ENCODE data around the gene CCT5. TPM values are rescaled to one million over a fixed set of nuclear protein-coding genes. Genes with fewer than 3 reads are reported as not detected.

The CCT5 gene
- total RNA-seq, 4 donors from 2014 or later = 100 to 165 (median 142) TPM

DNA sequence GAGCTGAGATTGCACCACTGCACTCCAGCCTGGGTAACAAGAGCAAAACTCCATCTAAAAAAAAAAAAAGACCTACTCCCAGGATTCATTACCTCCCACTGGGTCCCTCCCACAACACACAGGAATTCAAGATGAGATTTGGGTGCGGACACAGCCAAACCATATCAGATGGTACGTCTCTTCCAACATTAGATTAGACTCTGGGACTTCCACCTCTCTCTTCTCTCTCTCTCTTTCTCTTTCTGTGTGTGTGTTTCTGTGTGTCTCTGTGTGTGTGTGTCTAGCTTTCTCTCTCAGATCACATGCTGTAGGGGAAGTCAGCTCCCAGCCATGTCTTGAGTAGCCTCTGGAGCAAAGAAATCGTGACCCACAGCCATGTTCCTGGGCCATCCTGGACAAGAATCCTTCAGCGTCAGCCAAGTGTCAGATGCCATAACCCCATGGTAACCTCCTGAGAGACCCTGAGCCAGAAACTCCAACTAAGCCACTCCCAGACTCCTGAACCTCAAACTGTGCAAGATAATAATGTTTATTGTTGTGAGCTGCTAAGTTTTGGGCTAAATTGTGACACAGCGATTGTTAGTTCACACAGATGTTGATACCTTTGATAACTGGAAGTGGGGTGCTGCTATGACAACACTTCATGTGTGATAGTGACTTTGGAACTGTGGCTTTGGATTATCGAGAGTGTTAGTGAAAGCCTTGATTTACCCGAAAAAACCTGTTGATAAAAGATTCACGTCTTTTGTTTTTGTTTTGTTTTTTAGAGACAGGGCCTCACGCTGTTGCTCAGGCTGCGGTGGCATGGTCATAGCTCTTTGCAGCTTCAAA lies 61.7 kb downstream of the CCT5 start:
- no peak for DNase-seq (ENCODE audit: extremely low spot score)
- no peak overlapping the region for H3K27ac ChIP-seq (replicated peaks in 1 of 4)
- no peaks in the 10 kb centered on the region for H3K36me3 ChIP-seq
- H3K4me1 ChIP-seq = peaks cover under 1 to 15% (median 6%) of the 10 kb centered on the region in 4 donors
- no peaks in the 10 kb centered on the region for H3K9me3 ChIP-seq
- intact Hi-C loops (cut with DNase I) = no loop called here
- H3K4me3 ChIP-seq = no peak overlapping the region
- H3K27me3 ChIP-seq = no peaks in the 10 kb centered on the region
- 86% methylated on average over 10 of the region's 10 CpGs for WGBS
- TF ChIP-seq POLR2AphosphoS5 (IDR thresholded peaks at IDR 0.05) (no peak), EP300 (IDR thresholded peaks at IDR 0.05) (no peak), POLR2A (IDR thresholded peaks at IDR 0.05; ENCODE audit: low read depth) (no peak)
- TF ChIP-seq, protein P1, sequence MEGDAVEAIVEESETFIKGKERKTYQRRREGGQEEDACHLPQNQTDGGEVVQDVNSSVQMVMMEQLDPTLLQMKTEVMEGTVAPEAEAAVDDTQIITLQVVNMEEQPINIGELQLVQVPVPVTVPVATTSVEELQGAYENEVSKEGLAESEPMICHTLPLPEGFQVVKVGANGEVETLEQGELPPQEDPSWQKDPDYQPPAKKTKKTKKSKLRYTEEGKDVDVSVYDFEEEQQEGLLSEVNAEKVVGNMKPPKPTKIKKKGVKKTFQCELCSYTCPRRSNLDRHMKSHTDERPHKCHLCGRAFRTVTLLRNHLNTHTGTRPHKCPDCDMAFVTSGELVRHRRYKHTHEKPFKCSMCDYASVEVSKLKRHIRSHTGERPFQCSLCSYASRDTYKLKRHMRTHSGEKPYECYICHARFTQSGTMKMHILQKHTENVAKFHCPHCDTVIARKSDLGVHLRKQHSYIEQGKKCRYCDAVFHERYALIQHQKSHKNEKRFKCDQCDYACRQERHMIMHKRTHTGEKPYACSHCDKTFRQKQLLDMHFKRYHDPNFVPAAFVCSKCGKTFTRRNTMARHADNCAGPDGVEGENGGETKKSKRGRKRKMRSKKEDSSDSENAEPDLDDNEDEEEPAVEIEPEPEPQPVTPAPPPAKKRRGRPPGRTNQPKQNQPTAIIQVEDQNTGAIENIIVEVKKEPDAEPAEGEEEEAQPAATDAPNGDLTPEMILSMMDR (IDR thresholded peaks at IDR 0.05) = no peak

DNA sequence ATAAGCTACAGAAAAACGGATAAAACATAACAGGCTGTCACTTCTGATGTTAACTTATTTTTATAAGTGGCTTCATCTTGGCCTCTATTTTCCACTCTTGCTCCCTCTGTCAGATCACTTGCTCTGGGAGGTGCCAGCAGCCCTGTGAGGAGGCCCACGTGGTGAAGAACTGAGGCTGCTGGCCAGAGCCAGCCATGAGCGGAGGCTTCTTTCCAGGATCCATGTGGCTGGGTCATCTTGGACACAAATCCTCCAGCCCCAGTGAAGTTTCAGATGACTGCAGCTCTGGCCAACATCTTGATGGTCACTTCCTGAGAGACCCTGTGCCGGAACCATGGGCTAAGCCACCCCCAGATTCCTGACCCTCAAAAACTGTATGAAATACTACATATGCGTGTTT lies 65.1 kb downstream of the CCT5 start:
- 71% methylated on average over 5 of the region's 5 CpGs for WGBS
- H3K27me3 ChIP-seq = no peaks in the 10 kb centered on the region

More for the DNA sequence above, 65.1 kb downstream of the CCT5 start:
- H3K27ac ChIP-seq (replicated peaks in 1 of 4) = no peak overlapping the region
- no peak overlapping the region for H3K4me3 ChIP-seq
- intact Hi-C loops (cut with DNase I) = no loop called here
- peaks cover 0 to 2% (median 0%) of the 10 kb centered on the region in 4 donors for H3K4me1 ChIP-seq
- no peak for DNase-seq (ENCODE audit: extremely low spot score)
- TF ChIP-seq EP300 (IDR thresholded peaks at IDR 0.05) (no peak), POLR2AphosphoS5 (IDR thresholded peaks at IDR 0.05) (no peak), POLR2A (IDR thresholded peaks at IDR 0.05; ENCODE audit: low read depth) (no peak)
- TF ChIP-seq, protein P1 (IDR thresholded peaks at IDR 0.05) = no peak
- no peaks in the 10 kb centered on the region for H3K36me3 ChIP-seq
- H3K9me3 ChIP-seq = no peaks in the 10 kb centered on the region

Small RNA genes within 50 kb of the gene (small RNA-seq; reads per million reads assigned to genes)
- gene RF00019 = 0 reads per million in 3 donors

Other genes with a start within 250 kb of the CCT5 start
- 10 to 100 TPM in 2 of 4 donors, 1 to 10 TPM in 2; 7.6 to 18.4 (median 10.2) TPM for gene ATPSCKMT, start 392 bp upstream of the CCT5 start, total RNA-seq
- gene CMBL, start 57.6 kb downstream of the CCT5 start, total RNA-seq = 1 to 10 TPM; 3.8 to 7.8 (median 5.1) TPM
- 100 to 1,000 TPM in 1 of 4 donors, 10 to 100 TPM in 3; 76.5 to 121 (median 92.9) TPM for gene MARCHF6, start 103.4 kb downstream of the CCT5 start, total RNA-seq
- gene ROPN1L, start 191.6 kb downstream of the CCT5 start, total RNA-seq = 1 to 10 TPM in 2 of 4 donors, under 1 TPM in 2; 0.63 to 1.7 (median 1.1) TPM

Data from esophagus muscularis mucosa (tissue), 4 donors.